A549 (cell line): ENCODE results near the gene STIM1.

Experiments used
- CBX8 ChIP-seq: fragments of 200-600 bp; sonication (generic); IDR thresholded peaks from 2 replicates; pipeline ENCODE4 v1.6.1; 2016
- HOXA7 ChIP-seq: fragments of 250-450 bp; sonication (Bioruptor Pico); IDR thresholded peaks from 2 replicates; pipeline ENCODE4 v1.5.0; 2020; ENCODE audit warnings: mild to moderate bottlenecking, moderate library complexity
- REST ChIP-seq: fragments of 200-600 bp; sonication (generic); IDR thresholded peaks from 2 replicates; pipeline ENCODE4 v1.6.1; 2016; ENCODE audit warnings: antibody characterized with exemption, mild to moderate bottlenecking, moderate library complexity
- SMC3 ChIP-seq: fragments of >200 bp; sonication (Bioruptor Twin); formaldehyde crosslinking; IDR thresholded peaks from 3 replicates; pipeline ENCODE4 v1.6.1; 2018; ENCODE audit warnings: inconsistent platforms
- TF ChIP-seq, protein P1 (sequence below): fragments of >200 bp; sonication (Bioruptor Twin); formaldehyde crosslinking; IDR thresholded peaks from 3 replicates; pipeline ENCODE4 v1.5.1; 2016

GRCh38 chr11:3959015-3959902 is 103.8 kb downstream of the STIM1 start:
- TF ChIP-seq, protein P1, sequence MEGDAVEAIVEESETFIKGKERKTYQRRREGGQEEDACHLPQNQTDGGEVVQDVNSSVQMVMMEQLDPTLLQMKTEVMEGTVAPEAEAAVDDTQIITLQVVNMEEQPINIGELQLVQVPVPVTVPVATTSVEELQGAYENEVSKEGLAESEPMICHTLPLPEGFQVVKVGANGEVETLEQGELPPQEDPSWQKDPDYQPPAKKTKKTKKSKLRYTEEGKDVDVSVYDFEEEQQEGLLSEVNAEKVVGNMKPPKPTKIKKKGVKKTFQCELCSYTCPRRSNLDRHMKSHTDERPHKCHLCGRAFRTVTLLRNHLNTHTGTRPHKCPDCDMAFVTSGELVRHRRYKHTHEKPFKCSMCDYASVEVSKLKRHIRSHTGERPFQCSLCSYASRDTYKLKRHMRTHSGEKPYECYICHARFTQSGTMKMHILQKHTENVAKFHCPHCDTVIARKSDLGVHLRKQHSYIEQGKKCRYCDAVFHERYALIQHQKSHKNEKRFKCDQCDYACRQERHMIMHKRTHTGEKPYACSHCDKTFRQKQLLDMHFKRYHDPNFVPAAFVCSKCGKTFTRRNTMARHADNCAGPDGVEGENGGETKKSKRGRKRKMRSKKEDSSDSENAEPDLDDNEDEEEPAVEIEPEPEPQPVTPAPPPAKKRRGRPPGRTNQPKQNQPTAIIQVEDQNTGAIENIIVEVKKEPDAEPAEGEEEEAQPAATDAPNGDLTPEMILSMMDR: peak; percentile 34; the same call in 2 of the 3 replicates
- TF ChIP-seq HOXA7 (CRISPR knock-in tag) (no peak), REST (no peak), SMC3 (peak; percentile 30; the same call in 1 of the 3 replicates), CBX8 (no peak)
